Colonic mucosa (tissue), 4 donors: ENCODE results near the gene RGS3. TPM values are rescaled to one million over a fixed set of nuclear protein-coding genes. Genes with fewer than 3 reads are reported as not detected.
"Not testable (repeated sequence)": the region's sequence is repeated elsewhere in the genome, so short reads cannot be mapped to it uniquely, and the experiment has no call there.

ENCODE experiments used
- DNase-seq: peaks from one replicate; pipeline ENCODE4 v3.0.0-alpha.2; 2020
- H3K27ac ChIP-seq: fragments of 200-600 bp; one replicate; pipeline ENCODE4 v1.8.0; 2021
- H3K27me3 ChIP-seq: fragments of 200-600 bp; one replicate; pipeline ENCODE4 v1.8.0; 2021
- H3K36me3 ChIP-seq: fragments of 200-600 bp; one replicate; pipeline ENCODE4 v1.8.0; 2021
- H3K4me1 ChIP-seq: fragments of 200-600 bp; one replicate; pipeline ENCODE4 v1.8.0; 2021; ENCODE audit warnings: mild to moderate bottlenecking
- H3K4me3 ChIP-seq: fragments of 200-600 bp; one replicate; pipeline ENCODE4 v1.8.0; 2021
- H3K9ac ChIP-seq, 2 donors: one replicate each; pipeline ENCODE4 v1.7.0; 2013; ENCODE audit warnings: control low read depth in 2 of 2, low read depth in 2 of 2, low read length in 2 of 2
- H3K9me3 ChIP-seq: fragments of 200-600 bp; one replicate; pipeline ENCODE4 v1.8.0; 2021
- CTCF ChIP-seq: fragments of 200-600 bp; IDR thresholded peaks from one replicate; pipeline ENCODE4 v1.8.0; 2022; ENCODE audit warnings: antibody characterized with exemption, mild to moderate bottlenecking
- intact Hi-C: fragments of 100-400 bp; cut with DNase I; formaldehyde crosslinking; loops from one replicate; pipeline ENCODE4 v1.14.1; 2022
- total RNA-seq, 2 donors: library from RNA; stranded (reverse); fragmentation: NEBNext Ultra II Directional in 1 of 2; extraction: Animal tissue kit (Norgen Biotek cat#: 25700) in 1 of 2; gene quantifications; one replicate each; pipeline ENCODE4 v1.2.1, GENCODE V29; 2021
- donor health status: healthy.
- donor health status: DM: no; HTN: no; CAD: no.
- donor health status: DM: no; HTN: no; CAD: no.

RGS3 gene
- total RNA-seq, 2 donors from 2014 or later: 67.4 to 71.1 TPM

DNA sequence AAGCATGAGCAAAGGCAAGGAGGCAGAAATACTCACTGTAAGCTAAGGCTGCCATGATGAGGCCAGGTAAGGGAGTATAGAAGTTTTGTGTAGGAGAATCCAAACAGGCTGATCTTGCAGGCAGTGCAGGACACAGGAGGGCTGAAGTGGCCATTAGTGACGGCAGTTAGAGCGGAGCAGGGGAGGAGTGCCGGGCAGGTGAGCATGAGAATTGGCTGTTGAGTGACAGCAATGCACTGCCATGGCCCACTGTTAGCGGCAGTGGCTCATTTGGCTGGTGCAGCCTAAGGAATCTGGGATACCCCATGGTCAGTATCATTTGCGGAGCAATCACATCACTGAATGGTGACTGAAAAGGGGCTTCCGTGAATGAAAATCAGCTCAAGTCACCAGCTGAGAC, 22.8 kb downstream of the RGS3 start:
- DNase-seq: no peak
- no peak overlapping the region for H3K27ac ChIP-seq
- H3K9me3 ChIP-seq: no peaks in the 10 kb centered on the region
- no peaks in the 10 kb centered on the region for H3K36me3 ChIP-seq
- no peak overlapping the region for H3K4me3 ChIP-seq
- intact Hi-C loops: no loop called here
- H3K27me3 ChIP-seq: no peaks in the 10 kb centered on the region
- no peak for TF ChIP-seq CTCF
- no peak overlapping the region for H3K9ac ChIP-seq
- H3K4me1 ChIP-seq: no peaks in the 10 kb centered on the region

GRCh38 chr9:113488071-113488470, 24.5 kb downstream of the RGS3 start:
- Histone ChIP-seq H3K27ac (no peak overlapping the region), H3K27me3 (no peaks in the 10 kb centered on the region), H3K9me3 (no peaks in the 10 kb centered on the region), H3K4me1 (no peaks in the 10 kb centered on the region), H3K4me3 (no peak overlapping the region), H3K36me3 (no peaks in the 10 kb centered on the region), H3K9ac (no peak overlapping the region)
- DNase-seq: no peak
- TF ChIP-seq CTCF: no peak
- intact Hi-C loops: no loop called here

GRCh38 chr9:113488490-113488889, 25.0 kb downstream of the RGS3 start:
- no peak overlapping the region for H3K9ac ChIP-seq
- H3K27me3 ChIP-seq: no peaks in the 10 kb centered on the region
- intact Hi-C loops: no loop called here
- no peak for DNase-seq
- no peaks in the 10 kb centered on the region for H3K9me3 ChIP-seq
- H3K4me3 ChIP-seq: no peak overlapping the region
- H3K27ac ChIP-seq: no peak overlapping the region
- TF ChIP-seq CTCF: no peak
- no peaks in the 10 kb centered on the region for H3K4me1 ChIP-seq
- no peaks in the 10 kb centered on the region for H3K36me3 ChIP-seq

DNA sequence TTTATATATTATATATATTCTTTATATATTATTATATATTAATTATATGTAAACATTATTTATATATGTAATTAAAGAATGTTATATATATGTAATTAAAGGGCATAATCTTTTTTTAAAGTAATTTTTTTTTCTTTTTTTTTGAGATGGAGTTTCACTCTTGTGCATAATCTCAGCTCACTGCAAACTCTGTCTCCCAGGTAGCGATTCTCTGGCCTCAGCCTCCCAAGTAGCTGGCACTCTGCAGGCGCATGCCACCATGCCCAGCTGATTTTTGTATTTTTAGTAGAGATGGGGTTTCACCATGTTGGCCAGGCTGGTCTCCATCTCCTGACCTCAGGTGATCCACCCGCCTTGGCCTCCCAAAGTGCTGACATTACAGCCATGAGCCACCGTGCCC, 27.6 kb downstream of the RGS3 start:
- intact Hi-C loops, H3K4me1 ChIP-seq, H3K36me3 ChIP-seq, DNase-seq, H3K27me3 ChIP-seq, H3K9me3 ChIP-seq, H3K27ac ChIP-seq, H3K4me3 ChIP-seq, H3K9ac ChIP-seq: not testable (repeated sequence)

GRCh38 chr9:113492343-113493202, 29.0 kb downstream of the RGS3 start:
- no peak for TF ChIP-seq CTCF
- no peak for DNase-seq

DNA sequence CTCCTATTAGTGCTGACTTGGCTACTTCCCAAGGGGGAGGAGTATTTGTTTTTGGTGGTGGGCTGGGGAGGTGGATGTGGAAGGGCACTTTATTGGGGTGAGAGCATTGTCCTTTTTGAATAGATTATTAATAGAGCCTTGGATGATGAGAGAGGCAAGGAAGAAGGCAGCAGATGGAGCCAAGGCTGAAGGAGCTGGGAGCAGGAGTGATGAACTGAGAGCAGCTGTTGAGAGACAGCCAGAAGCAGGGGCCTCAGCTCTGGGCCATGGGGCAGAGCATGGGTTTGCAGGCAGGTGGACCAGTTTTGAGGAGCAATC, 29.6 kb downstream of the RGS3 start:
- no peaks in the 10 kb centered on the region for H3K27me3 ChIP-seq
- no peak for TF ChIP-seq CTCF
- no peak overlapping the region for H3K4me3 ChIP-seq
- H3K27ac ChIP-seq: no peak overlapping the region
- no peaks in the 10 kb centered on the region for H3K9me3 ChIP-seq
- DNase-seq: no peak
- intact Hi-C loops: no loop called here
- no peaks in the 10 kb centered on the region for H3K4me1 ChIP-seq
- H3K36me3 ChIP-seq: no peaks in the 10 kb centered on the region
- no peak overlapping the region for H3K9ac ChIP-seq

More at GRCh38 chr9:113492343-113493202, 29.0 kb downstream of the RGS3 start:
- no peaks in the 10 kb centered on the region for H3K27me3 ChIP-seq
- H3K4me1 ChIP-seq: no peaks in the 10 kb centered on the region
- no peaks in the 10 kb centered on the region for H3K36me3 ChIP-seq
- H3K9ac ChIP-seq: no peak overlapping the region
- no peak overlapping the region for H3K27ac ChIP-seq
- H3K9me3 ChIP-seq: no peaks in the 10 kb centered on the region
- intact Hi-C loops: no loop called here
- H3K4me3 ChIP-seq: no peak overlapping the region
